NCI-H2029 (cell line): ENCODE results near the gene CAMK2A.

Experiments used
- DNase-seq: peaks from one replicate; lab custom pipeline; 2025; lab: John Stamatoyannopoulos, UW

The CAMK2A gene

GRCh38 chr5:150289551-150290390 is at the start of gene CAMK2A:
CAMK2A (minus strand) TSS chr5:150289773; CDS start chr5:150289625, 148 bp downstream.
- no peak for DNase-seq

- no peak for DNase-seq
These were observed 49.6 kb upstream of the CAMK2A start for GRCh38 chr5:150339165-150339564.

GRCh38 chr5:150338546-150338945 is 49.0 kb upstream of the CAMK2A start:
- DNase-seq, result no peak

GRCh38 chr5:150335778-150336177 is 46.2 kb upstream of the CAMK2A start:
- no peak for DNase-seq

- DNase-seq, result no peak
These were observed 43.8 kb upstream of the CAMK2A start for GRCh38 chr5:150333400-150333799.

- DNase-seq, result no peak
These were observed 40.6 kb upstream of the CAMK2A start for GRCh38 chr5:150329881-150330876.

GRCh38 chr5:150329038-150329437 is 39.5 kb upstream of the CAMK2A start:
- DNase-seq, result no peak

GRCh38 chr5:150328515-150328914 is 38.9 kb upstream of the CAMK2A start:
- no peak for DNase-seq

GRCh38 chr5:150327139-150327538 is 37.6 kb upstream of the CAMK2A start:
- no peak for DNase-seq

GRCh38 chr5:150326707-150327106 is 37.1 kb upstream of the CAMK2A start:
- DNase-seq, result no peak

- no peak for DNase-seq
These were observed 35.9 kb upstream of the CAMK2A start for GRCh38 chr5:150325426-150325825.

- DNase-seq, result no peak
These were observed 34.2 kb upstream of the CAMK2A start for GRCh38 chr5:150323819-150324218.

- DNase-seq, result no peak
These were observed 33.5 kb upstream of the CAMK2A start for GRCh38 chr5:150323092-150323491.

- DNase-seq, result no peak
These were observed 32.6 kb upstream of the CAMK2A start for GRCh38 chr5:150322202-150322601.

- no peak for DNase-seq
These were observed 32.2 kb upstream of the CAMK2A start for GRCh38 chr5:150321784-150322183.

- no peak for DNase-seq
These were observed 31.6 kb upstream of the CAMK2A start for GRCh38 chr5:150321211-150321610.

- peak; percentile 37 for DNase-seq
These were observed 30.6 kb upstream of the CAMK2A start for GRCh38 chr5:150320044-150320613.

GRCh38 chr5:150319484-150319790 is 29.9 kb upstream of the CAMK2A start:
- DNase-seq, result no peak

GRCh38 chr5:150318613-150319483 is 29.3 kb upstream of the CAMK2A start:
- DNase-seq, result no peak

GRCh38 chr5:150317048-150318003 is 27.8 kb upstream of the CAMK2A start:
- no peak for DNase-seq
